Measurements from ENCODE around the gene CLIP1.

Gene CLIP1

GRCh38 chr12:122318607-122319605 lies 103.6 kb downstream of the CLIP1 start:
- Histone ChIP-seq H3K4me1 (ENCODE audit: insufficient read depth, low read length) (no peaks in the 10 kb centered on the region), H3K9me3 (ENCODE audit: insufficient read depth, low read length, severe bottlenecking) (no peaks in the 10 kb centered on the region), H3K4me2 (ENCODE audit: insufficient read depth, low read length) (no peak overlapping the region), H3K9ac (ENCODE audit: low read depth, low read length) (no peak overlapping the region), H4K20me1 (ENCODE audit: insufficient read depth, low read length) (no peaks in the 10 kb centered on the region), H3K27me3 (ENCODE audit: insufficient read depth, low read length, poor library complexity) (no peaks in the 10 kb centered on the region), H3K36me3 (ENCODE audit: insufficient read depth, low read length) (peaks cover 64% of the 10 kb centered on the region), H3K79me2 (ENCODE audit: insufficient read depth, low read length) (no peaks in the 10 kb centered on the region), H2AFZ (ENCODE audit: low read depth, low read length) (no peak overlapping the region), H3K4me3 (ENCODE audit: low read depth in 1 of 2, low read length in 2 of 2) (no peak overlapping the region), H3K27ac (ENCODE audit: low read length) (no peak overlapping the region)
- no peak for ATAC-seq (ENCODE audit: insufficient read depth, low read depth)
- no peak for DNase-seq
- TF ChIP-seq EZH2 (IDR thresholded peaks at IDR 0.05; ENCODE audit: borderline replicate concordance, low read depth, low read length, severe bottlenecking), result no peak
- TF ChIP-seq CTCF (IDR thresholded peaks at IDR 0.05; ENCODE audit: borderline replicate concordance, extremely low read depth, low read length, poor library complexity, severe bottlenecking), result no peak

- Histone ChIP-seq H3K9ac (ENCODE audit: low read depth, low read length) (no peak overlapping the region), H3K27ac (ENCODE audit: low read length) (no peak overlapping the region), H3K79me2 (ENCODE audit: insufficient read depth, low read length) (no peaks in the 10 kb centered on the region), H4K20me1 (ENCODE audit: insufficient read depth, low read length) (no peaks in the 10 kb centered on the region), H3K9me3 (ENCODE audit: insufficient read depth, low read length, severe bottlenecking) (no peaks in the 10 kb centered on the region), H3K36me3 (ENCODE audit: insufficient read depth, low read length) (peaks cover 54% of the 10 kb centered on the region), H3K4me3 (ENCODE audit: low read depth in 1 of 2, low read length in 2 of 2) (no peak overlapping the region), H3K27me3 (ENCODE audit: insufficient read depth, low read length, poor library complexity) (no peaks in the 10 kb centered on the region), H2AFZ (ENCODE audit: low read depth, low read length) (no peak overlapping the region), H3K4me1 (ENCODE audit: insufficient read depth, low read length) (no peaks in the 10 kb centered on the region), H3K4me2 (ENCODE audit: insufficient read depth, low read length) (no peak overlapping the region)
- DNase-seq (no peak), ATAC-seq (ENCODE audit: insufficient read depth, low read depth) (no peak)
- TF ChIP-seq EZH2 (IDR thresholded peaks at IDR 0.05; ENCODE audit: borderline replicate concordance, low read depth, low read length, severe bottlenecking) (no peak), CTCF (IDR thresholded peaks at IDR 0.05; ENCODE audit: borderline replicate concordance, extremely low read depth, low read length, poor library complexity, severe bottlenecking) (no peak)
These were observed 109.5 kb downstream of the CLIP1 start for GRCh38 chr12:122312926-122313325.

GRCh38 chr12:122311696-122312095 lies 110.8 kb downstream of the CLIP1 start:
- DNase-seq, result no peak
- no peak for TF ChIP-seq CTCF (IDR thresholded peaks at IDR 0.05; ENCODE audit: borderline replicate concordance, extremely low read depth, low read length, poor library complexity, severe bottlenecking)
- TF ChIP-seq EZH2 (IDR thresholded peaks at IDR 0.05; ENCODE audit: borderline replicate concordance, low read depth, low read length, severe bottlenecking), result no peak
- Histone ChIP-seq H3K36me3 (ENCODE audit: insufficient read depth, low read length) (peaks cover 43% of the 10 kb centered on the region), H4K20me1 (ENCODE audit: insufficient read depth, low read length) (no peaks in the 10 kb centered on the region), H3K27me3 (ENCODE audit: insufficient read depth, low read length, poor library complexity) (no peaks in the 10 kb centered on the region), H3K9me3 (ENCODE audit: insufficient read depth, low read length, severe bottlenecking) (no peaks in the 10 kb centered on the region), H3K4me1 (ENCODE audit: insufficient read depth, low read length) (no peaks in the 10 kb centered on the region), H3K4me3 (ENCODE audit: low read depth in 1 of 2, low read length in 2 of 2) (no peak overlapping the region), H3K27ac (ENCODE audit: low read length) (no peak overlapping the region), H2AFZ (ENCODE audit: low read depth, low read length) (no peak overlapping the region), H3K9ac (ENCODE audit: low read depth, low read length) (no peak overlapping the region), H3K79me2 (ENCODE audit: insufficient read depth, low read length) (no peaks in the 10 kb centered on the region), H3K4me2 (ENCODE audit: insufficient read depth, low read length) (no peak overlapping the region)
- no peak; the same call in 2 of the 3 replicates for ATAC-seq (ENCODE audit: insufficient read depth, low read depth)
